Lung microvascular endothelial cell (primary cell): ENCODE results near the gene RMI2. TPM values are rescaled to one million over a fixed set of nuclear protein-coding genes. Genes with fewer than 3 reads are reported as not detected.

Experiments
- DNase-seq, 2 donors: peaks; one replicate each; pipeline versions ENCODE4 v3.0.0 to v3.0.0-alpha.2; 2010; ENCODE audit warnings: low read depth in 2 of 2
- total RNA-seq: library from RNA; depleted of rRNA; stranded (reverse); fragments of >200 nt; gene quantifications from 2 replicates; pipeline ENCODE4 v1.2.1, GENCODE V29; 2014

RMI2 gene
- total RNA-seq, 1 donor from 2014 or later, result 0.99 TPM

GRCh38 chr16:11327277-11328171 is 17.7 kb upstream of the RMI2 start:
- no peak for DNase-seq

DNA sequence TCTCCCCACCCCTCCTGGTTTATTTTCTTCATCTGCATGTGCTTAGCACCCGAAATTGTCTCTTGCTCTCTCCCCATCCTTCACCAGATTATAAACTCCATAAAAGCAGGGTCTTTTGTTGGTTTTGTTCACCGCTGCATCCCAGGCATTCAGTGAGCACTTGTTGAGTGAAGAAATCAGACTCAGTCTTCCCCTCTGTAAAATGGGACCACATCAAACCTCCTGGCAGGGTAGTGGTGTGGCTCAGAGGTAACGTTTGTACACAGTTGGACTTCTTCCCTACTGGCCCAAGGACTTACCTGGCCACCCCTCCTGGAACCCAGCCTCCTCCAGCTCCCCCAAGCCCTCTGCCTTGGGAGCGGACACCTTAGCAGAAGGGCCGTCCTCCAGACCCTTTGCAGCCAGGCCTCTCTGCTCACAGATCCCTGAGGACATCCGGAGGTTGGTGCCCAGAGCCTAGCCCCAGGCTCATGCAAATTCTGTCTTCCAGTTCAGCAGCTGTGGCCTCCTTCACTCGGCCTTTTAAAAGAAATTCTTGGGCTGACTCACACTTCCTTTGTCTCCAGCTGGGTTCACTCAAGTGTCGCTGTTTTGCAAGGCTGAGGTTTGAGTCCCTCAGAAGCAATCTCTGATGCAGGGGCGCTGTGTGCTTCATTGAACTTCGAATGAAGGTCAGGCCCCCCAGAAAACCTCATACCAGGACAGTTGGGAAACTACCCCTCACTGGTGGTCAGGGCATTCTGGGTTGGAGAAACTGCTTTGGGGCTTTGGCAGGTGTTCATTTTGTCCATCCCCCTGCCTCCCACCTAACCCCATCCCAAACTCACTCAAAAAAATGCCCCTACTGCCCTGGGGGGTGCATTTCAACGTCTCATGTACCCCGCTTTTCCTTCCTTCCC is 16.8 kb upstream of the RMI2 start:
- DNase-seq, result peak in 1 of 2 donors; percentile 88

DNA sequence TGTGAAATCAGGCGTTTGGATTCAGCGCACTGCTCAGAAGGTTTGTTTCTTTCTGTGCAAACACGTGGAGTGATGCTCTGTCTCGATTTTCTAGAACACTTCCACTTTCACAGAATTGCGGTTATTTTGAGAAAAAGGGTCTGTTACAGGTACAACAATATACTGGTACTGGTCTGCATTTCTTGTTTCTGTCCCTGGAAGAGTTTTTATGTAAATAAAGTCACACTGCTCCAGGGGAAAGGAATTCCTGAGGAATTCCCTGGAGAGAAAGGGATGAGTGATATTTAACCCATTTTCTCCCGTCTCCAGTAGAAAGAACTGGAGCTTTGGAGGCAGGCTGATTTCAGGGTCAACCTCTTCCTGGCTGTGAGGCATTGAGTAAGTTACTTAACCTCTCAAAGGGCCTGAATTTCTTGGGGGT is 16.2 kb upstream of the RMI2 start:
- no peak for DNase-seq

GRCh38 chr16:11329891-11330290 is 15.4 kb upstream of the RMI2 start:
- no peak for DNase-seq

GRCh38 chr16:11330526-11331237 is 14.6 kb upstream of the RMI2 start:
- DNase-seq, result no peak

DNA sequence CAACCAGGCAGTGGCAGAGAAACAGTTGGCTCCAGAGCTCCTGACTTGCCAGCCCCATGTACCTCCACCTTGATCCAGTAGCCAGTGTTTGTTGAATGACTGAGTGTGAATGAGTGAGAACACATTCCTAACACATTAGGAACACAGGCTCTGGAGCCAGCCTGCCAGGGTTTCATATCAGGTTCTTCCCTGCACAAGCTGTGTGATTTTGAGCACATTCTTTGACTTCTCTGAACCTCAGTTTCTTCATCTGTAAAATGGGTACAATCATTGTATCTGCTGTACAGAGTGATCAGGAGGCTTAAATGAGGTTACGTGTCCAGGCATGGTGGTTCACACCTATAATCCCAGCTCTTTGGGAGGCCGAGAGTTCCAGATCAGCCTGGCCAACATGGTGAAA is 13.3 kb upstream of the RMI2 start:
- DNase-seq, result no peak

- no peak for DNase-seq
These were observed 12.2 kb upstream of the RMI2 start for GRCh38 chr16:11333010-11333409.

DNA sequence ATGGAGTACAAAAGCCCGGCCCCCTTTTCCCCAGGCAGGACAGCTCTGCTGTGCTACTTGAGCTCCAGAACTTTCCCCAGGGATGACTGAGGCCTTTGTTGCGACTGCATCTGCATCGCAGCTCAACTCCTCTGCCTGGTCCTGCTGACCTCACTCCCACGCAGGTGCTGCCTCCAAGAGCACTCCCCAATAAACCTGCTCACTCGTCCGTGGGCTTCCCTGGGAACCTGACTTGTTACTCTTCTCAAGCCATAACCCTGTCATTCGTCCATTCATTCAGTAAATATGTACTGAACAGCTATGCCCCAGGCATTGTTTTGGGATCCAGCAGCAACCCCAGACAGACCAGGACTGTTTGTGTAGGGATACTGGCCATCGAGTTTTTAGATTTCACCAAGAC is 11.6 kb upstream of the RMI2 start:
- no peak for DNase-seq

DNA sequence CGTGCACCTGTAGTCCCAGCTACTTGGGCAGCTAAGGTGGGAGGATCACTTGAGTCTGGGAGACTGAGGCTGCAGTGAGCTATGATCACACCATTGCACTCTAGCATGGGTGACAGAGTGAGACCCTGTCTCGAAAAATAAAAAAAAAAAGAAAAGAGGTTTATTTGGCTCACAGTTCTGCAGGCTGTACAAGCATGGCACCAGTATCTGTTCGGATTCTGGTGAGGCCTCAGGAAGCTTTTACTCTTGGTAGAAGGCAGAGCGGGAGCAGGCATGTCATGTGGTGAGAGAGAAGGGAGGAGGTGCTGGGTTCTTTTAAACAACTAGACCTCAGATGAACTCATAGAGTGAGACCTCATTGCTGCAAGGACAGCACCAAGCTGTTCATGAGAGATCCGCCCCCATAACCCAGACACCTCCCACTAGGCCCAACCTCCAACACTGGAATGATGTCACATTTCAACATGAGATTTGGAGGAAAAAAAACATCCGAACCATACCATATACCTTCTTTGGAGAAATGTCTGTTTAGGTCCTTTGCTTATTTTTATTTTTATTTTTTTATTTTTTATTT is 10.3 kb upstream of the RMI2 start:
- no peak for DNase-seq

- DNase-seq, result no peak
These were observed 6.2 kb upstream of the RMI2 start for GRCh38 chr16:11339075-11339474.

DNA sequence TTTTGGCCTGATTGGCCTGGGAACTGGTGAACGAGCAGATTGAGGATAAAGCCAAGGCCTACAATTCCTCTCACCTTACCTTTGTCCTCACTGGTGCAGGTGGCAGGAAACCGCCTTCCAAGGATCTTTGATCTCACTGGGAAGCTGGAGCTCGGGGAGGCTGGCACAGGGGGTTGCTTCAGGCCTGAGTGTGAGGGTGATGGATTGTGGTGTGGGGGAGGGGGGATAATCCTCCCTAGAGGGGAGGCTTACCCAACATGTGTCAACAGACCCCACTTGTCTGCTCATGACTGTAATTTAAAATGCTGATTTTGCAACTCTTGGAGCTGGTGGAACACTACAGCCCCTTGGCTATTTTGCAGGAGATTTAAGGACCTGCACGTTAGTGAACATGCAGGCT is 4.5 kb upstream of the RMI2 start:
- DNase-seq, result no peak

DNA sequence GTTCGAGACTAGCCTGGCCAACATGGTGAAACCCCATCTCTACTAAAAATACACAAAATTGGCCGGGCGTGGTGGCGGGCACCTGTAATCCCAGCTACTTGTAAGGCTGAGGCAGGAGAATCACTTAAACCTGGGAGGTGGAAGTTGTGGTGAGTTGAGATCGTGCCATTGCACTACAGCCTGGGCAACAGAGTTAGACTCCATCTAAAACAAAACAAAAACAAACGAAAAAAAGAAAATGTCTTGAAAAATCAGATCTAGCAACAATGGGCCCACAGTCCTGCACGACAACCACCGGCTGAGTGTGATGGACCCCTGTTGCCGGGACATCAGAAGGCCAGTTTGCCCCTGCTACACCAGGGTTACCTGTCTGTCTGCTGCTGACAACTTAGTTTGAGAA is 3.9 kb upstream of the RMI2 start:
- DNase-seq, result no peak

GRCh38 chr16:11342021-11342855 is 3.0 kb upstream of the RMI2 start:
- no peak for DNase-seq

GRCh38 chr16:11346700-11347319 is 1.6 kb downstream of the RMI2 start:
- DNase-seq, result no peak

DNA sequence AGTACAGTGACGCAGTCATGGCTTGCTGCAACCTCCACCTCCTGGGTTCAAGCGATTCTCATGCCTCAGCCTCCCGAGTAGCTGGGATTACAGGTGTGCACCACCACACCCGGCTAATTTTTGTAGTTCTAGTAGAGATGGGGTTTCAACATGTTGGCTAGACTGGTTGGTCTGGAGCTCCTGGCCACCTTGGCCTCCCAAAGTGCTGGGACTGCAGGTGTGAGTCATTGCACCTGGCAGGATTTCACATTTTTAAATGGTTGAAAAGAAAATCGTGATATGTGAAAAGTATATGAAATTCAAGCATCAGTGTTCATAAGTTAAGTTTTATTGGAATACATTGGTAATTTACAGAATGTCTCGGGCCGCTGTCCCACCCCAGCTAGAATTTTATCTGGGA is 2.6 kb downstream of the RMI2 start:
- DNase-seq, result no peak

GRCh38 chr16:11348737-11349598 is 3.7 kb downstream of the RMI2 start:
- no peak for DNase-seq

GRCh38 chr16:11349599-11350276 is 4.5 kb downstream of the RMI2 start:
- peak in 1 of 2 donors; percentile 78 for DNase-seq

DNA sequence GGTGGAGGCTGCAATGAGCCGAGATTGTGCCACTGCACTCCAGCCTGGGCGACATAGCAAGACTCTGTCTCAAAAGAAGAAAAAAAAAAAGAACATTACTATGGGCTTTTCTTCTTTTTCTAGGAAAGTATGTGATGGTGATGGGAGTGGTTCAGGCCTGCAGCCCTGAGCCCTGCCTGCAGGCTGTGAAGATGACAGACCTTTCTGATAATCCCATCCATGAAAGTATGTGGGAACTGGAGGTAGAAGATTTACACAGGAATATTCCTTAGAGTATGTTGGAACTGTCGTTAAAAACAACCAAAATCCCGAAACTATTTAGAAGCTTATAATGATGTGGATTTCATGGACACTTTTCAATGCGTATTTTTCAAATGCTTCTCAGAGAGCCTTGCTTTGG is 5.3 kb downstream of the RMI2 start:
- no peak for DNase-seq

GRCh38 chr16:11350921-11351335 is 5.7 kb downstream of the RMI2 start:
- DNase-seq, result no peak
